HL-60/S4 treated with phorbol 12-myristate 13-acetate at 8.2 ng/mL for 4 days and 3 days (cell line): ENCODE results near the gene FAM174C.

Experiments
- in situ Hi-C: fragments of 300-500 bp; cut with MboI; formaldehyde crosslinking; loops from 2 replicates; pipeline ENCODE4 v1.15.0; 2022; ENCODE audit warnings: low sequenced_read_pairs

The FAM174C gene

GRCh38 chr19:1272423-1273262 is 2.7 kb upstream of the FAM174C start:
- in situ Hi-C loops = no loop called here

GRCh38 chr19:1273263-1274041 is 1.9 kb upstream of the FAM174C start:
- in situ Hi-C loops = no loop called here

- in situ Hi-C loops = no loop called here
Measured at GRCh38 chr19:1274081-1274851, 1.1 kb upstream of the FAM174C start.

DNA sequence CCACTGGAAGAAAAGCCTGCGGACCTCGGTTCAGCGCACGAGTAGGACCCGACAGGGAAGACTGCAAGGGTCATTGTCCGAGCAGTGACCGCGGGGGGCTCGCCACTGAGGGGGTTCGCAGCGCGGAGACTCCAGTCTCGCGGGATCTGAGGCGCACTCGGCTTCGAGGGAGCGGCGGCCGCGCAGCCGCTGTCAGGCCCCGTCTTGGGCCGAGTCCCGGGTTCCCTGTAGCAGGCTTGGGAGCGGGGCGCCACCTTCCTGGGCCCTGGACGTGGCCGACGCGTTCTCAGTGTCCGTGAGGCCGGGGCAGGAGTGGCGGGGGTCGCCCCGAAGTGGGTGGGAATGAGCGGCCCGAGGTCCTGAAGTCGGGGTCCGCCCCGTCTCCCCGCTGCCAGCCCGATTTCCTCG is 474 bp upstream of the FAM174C start:
- in situ Hi-C loops = no loop called here

GRCh38 chr19:1275976-1276627 is 772 bp downstream of the FAM174C start:
- in situ Hi-C loops = no loop called here

GRCh38 chr19:1276628-1277022 is 1.3 kb downstream of the FAM174C start:
- in situ Hi-C loops = no loop called here

- in situ Hi-C loops = no loop called here
Measured at GRCh38 chr19:1277061-1277460, 1.7 kb downstream of the FAM174C start.

GRCh38 chr19:1278074-1278473 is 2.7 kb downstream of the FAM174C start:
- in situ Hi-C loops = no loop called here

DNA sequence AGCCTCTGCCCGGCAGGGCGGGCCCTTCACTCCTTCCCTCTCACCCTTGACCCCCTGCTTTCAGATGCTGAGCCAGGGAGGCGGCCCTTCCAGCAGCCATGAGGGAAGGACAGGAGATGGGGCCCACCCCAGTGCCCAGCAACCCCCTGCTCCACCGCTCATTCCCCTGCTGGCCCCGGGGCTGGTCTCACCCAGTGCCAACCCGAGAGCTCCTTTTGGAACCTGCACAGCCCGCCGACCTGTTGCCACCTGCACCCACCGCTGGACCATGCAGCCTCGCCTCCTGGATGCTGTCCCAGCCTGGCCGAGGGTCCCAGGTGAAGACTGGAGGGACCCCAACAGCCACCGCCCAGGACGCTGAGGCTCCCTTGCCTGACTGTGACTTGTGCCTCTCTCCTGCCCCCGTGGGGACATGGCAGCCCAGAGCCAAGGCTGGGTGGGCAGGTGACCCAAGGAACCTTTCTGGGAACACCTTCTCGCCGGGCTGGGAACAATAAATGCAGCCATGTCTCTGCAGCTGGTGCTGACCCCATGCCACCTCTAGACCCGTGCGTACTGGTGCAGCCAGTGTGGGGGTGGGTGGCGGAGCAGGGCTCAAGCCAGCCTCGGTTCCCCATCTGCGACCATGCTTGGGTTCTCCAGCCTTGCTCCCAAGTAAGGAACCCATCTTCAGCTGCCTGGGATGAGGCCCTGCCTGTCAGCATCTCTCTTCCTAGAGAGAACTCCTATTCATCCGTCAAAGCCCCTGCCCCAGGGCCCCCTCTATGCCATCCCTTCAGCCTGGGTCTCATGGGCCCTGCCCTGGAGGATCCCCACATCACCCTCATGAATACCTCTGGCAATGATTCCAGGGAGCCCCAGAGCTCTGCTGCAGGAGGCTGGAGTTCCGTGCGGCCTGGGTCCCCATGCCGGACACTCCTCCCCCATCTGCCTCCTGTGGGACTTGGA is 3.7 kb downstream of the FAM174C start:
- in situ Hi-C loops = no loop called here

DNA sequence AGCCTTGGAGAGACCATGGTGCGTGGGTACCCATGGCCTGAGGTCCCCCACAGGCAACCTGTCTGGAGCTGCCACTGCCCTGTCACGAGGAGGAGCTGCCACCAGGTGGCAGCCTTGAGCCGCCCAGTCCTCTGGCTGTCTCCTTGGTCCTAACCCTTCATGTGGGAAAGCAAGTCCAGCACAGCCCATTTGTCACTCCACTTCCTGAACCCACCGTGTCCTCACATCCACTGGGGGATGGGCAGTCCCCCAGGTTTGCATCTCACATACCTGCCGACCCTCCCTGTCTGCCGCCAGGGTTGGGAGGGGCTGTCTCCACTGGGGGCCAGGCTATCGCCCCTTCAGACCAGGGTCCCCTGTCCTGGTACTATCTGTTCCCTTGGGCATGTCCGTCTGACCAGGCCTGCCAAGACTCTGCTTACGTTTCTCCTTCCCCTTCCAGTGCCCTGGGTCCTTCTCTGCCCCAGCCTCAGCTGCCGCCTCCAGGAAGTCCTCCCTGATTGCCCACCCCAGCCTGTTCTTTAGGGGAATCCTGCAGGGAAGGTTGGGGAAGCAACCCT is 4.5 kb downstream of the FAM174C start:
- in situ Hi-C loops = no loop called here

DNA sequence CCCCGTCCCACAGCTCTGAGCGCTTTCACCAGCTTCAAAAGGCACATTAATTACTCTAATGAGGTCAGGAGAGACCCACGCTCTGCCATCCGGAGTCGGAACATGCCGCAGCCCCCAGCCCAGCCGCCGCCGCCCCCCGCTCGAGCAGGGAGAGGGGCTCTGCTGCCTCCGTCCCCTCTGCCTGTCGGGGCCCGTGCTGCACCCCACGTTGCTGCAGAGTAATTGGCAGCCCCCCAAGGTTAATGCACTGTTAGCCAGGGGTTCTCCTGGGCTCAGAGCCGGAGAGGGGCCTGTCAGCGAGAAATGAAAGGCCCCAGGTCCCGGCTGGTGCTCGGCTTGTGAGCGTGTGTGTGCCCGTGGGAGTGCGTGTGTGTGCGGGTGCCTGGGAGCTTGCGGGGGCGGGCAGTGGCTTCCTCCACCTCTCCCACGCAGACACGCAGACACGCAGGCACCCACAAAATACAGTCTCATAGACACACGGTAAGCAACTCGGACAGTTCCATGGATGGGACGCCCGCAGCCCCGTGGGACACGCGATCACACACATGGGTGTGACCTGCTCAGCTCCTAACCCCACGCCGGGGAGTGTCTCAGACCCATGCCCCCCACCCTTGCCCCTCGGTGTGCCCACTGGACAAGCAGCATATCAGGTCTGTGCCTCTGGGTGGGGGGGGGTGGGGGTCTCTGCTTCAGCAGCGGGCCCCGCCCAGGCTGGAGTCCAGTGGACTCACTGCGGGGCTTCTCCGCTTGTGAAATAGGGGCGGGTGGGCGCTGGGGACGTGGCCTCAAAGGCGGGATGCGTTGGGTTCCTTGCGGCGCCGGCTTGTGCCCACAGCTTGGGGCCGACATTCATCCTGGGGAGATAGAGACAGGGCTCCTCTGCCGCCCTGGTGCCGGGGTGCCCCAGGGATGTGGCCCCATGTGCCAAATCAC is 5.6 kb downstream of the FAM174C start:
- in situ Hi-C loops = no loop called here

- in situ Hi-C loops = no loop called here
Measured at GRCh38 chr19:1281569-1282287, 6.4 kb downstream of the FAM174C start.

- in situ Hi-C loops = no loop called here
Measured at GRCh38 chr19:1282588-1283206, 7.4 kb downstream of the FAM174C start.

- in situ Hi-C loops = no loop called here
Measured at GRCh38 chr19:1283207-1283916, 8.0 kb downstream of the FAM174C start.

- in situ Hi-C loops = no loop called here
Measured at GRCh38 chr19:1283917-1284292, 8.6 kb downstream of the FAM174C start.

DNA sequence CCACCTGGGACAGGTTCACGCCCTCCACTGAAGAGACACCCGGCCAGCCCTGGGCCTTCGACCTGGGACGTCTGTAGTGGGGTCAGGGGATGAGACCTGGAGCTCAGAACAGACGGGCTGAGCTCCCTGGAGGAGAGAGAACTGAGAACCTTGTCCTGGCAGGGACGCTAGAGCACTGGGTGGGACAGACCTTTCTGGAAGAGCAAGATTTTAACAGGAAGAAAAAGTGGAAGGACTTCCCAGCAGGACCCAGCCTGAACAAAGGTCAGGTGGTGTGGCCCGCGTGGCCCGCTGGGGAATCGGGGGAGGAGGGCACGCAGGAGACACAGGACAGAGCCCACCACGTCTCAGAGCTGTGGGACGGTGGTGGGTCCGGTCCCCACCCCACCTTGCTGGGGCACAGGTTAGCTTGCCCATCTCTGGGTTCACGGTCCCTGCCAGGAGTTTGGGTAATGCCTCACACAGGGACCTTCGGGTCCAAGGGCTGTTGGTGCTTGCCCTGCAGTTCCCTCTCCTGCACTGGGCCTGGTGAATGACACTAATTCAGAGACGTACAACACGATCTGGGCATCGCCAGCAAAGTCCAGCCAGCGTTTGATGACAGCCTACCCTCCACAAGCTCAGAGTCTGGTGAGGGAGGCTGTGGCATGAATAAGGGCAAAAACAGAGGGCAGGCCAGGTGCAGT is 9.1 kb downstream of the FAM174C start:
- in situ Hi-C loops = no loop called here
